ENCODE results near the gene SEC22A. TPM values are rescaled to one million over a fixed set of nuclear protein-coding genes. Genes with fewer than 3 reads are reported as not detected.

Gene SEC22A
- total RNA-seq, 2 experiments from 2014 or later: 7.9 to 11.5 TPM

GRCh38 chr3:123300583-123300982 is 98.8 kb downstream of the SEC22A start:
- CTCF ChIA-PET: no interaction called here
- Mint-ChIP-seq H3K4me3 (no peak overlapping the region), H3K4me1 (ENCODE audit: low read depth) (no peaks in the 10 kb centered on the region), H3K27me3 (peaks cover 10% of the 10 kb centered on the region), H3K27ac (no peak overlapping the region), H3K9me3 (no peaks in the 10 kb centered on the region), H3K36me3 (ENCODE audit: low read depth) (no peaks in the 10 kb centered on the region)
- Histone ChIP-seq H3K9me3 (ENCODE audit: control insufficient read depth in 1 of 2, insufficient read depth in 1 of 2, low read length in 2 of 2) (peaks cover 0 to 5% of the 10 kb centered on the region in 2 experiments), H3K36me3 (ENCODE audit: insufficient read depth, low read length) (no peaks in the 10 kb centered on the region), H3K27me3 (ENCODE audit: control insufficient read depth in 1 of 2, insufficient read depth in 2 of 2, low read length in 2 of 2) (no peaks in the 10 kb centered on the region), H3K4me1 (ENCODE audit: insufficient read depth, low read length) (no peaks in the 10 kb centered on the region), H3K27ac (ENCODE audit: low read depth in 1 of 2, low read length in 2 of 2) (no peak overlapping the region), H3K4me3 (ENCODE audit: low read length) (no peak overlapping the region)
- no peak for TF ChIP-seq CTCF (IDR thresholded peaks at IDR 0.05)
- no peak for DNase-seq
- intact Hi-C loops (cut with DNase I, micrococcal nuclease): no loop called here
- ATAC-seq (ENCODE audit: poor library complexity): no peak
- POLR2A ChIA-PET: no interaction called here

DNA sequence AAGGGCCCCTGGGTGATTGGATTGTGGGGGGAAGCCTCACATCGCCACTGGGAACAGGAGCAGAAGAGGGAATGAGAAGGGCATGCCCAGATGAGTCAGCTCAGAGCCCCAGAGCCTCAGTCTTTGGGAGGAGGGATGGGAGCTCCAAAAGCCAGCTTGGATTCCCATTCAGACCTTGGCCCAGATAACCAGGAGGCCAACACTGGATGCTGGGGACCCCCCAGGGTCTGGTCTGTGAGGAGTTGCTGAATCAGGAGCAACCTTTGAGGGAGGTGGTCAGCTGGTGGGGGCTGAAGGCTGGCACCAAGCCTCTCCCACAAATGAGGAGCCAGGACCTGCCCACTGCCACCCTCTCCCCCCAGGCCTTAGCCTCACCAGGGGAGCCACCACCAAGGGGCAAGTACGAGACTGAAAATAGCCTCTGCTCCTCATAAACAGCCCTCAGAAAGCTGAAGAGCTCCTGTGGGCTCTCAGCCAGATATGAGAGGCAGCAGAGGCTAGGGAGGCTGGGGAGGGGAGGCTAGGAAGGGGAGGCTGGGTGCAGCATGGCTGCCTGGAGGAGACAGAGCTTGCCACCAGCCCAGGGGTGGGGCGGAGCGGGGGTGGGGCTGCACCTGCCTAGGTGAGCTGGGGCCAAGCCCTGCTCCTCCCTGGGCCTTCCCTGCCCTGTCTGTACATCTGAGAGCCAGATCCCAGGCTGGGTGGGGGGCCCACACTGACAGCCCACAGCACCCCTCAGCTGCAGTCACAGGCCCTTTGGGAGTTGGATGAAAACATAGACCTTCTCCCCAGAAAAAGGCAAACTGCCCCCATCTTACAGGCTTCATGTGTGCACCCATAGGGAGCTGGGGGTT is 99.8 kb downstream of the SEC22A start:
- TF ChIP-seq CTCF (IDR thresholded peaks at IDR 0.05): no peak
- H3K27ac Mint-ChIP-seq: no peak overlapping the region
- no peaks in the 10 kb centered on the region for H3K36me3 ChIP-seq (ENCODE audit: insufficient read depth, low read length)
- H3K4me1 ChIP-seq (ENCODE audit: insufficient read depth, low read length): no peaks in the 10 kb centered on the region
- DNase-seq (no peak), ATAC-seq (ENCODE audit: poor library complexity) (no peak)
- CTCF ChIA-PET: no interaction called here
- no peak overlapping the region for H3K4me3 Mint-ChIP-seq
- no peak overlapping the region for H3K27ac ChIP-seq (ENCODE audit: low read depth in 1 of 2, low read length in 2 of 2)
- H3K27me3 ChIP-seq (ENCODE audit: control insufficient read depth in 1 of 2, insufficient read depth in 2 of 2, low read length in 2 of 2): no peaks in the 10 kb centered on the region
- H3K9me3 ChIP-seq (ENCODE audit: control insufficient read depth in 1 of 2, insufficient read depth in 1 of 2, low read length in 2 of 2): peaks cover 0 to 5% of the 10 kb centered on the region in 2 experiments
- no peaks in the 10 kb centered on the region for H3K36me3 Mint-ChIP-seq (ENCODE audit: low read depth)
- no peak overlapping the region for H3K4me3 ChIP-seq (ENCODE audit: low read length)
- H3K9me3 Mint-ChIP-seq: no peaks in the 10 kb centered on the region
- H3K4me1 Mint-ChIP-seq (ENCODE audit: low read depth): no peaks in the 10 kb centered on the region
- intact Hi-C loops (cut with DNase I, micrococcal nuclease): no loop called here
- peaks cover 5% of the 10 kb centered on the region for H3K27me3 Mint-ChIP-seq
- POLR2A ChIA-PET: no interaction called here

- Histone ChIP-seq H3K27me3 (ENCODE audit: control insufficient read depth in 1 of 2, insufficient read depth in 2 of 2, low read length in 2 of 2) (no peaks in the 10 kb centered on the region), H3K36me3 (ENCODE audit: insufficient read depth, low read length) (no peaks in the 10 kb centered on the region), H3K9me3 (ENCODE audit: control insufficient read depth in 1 of 2, insufficient read depth in 1 of 2, low read length in 2 of 2) (peaks cover 0 to 5% of the 10 kb centered on the region in 2 experiments), H3K4me3 (ENCODE audit: low read length) (no peak overlapping the region), H3K4me1 (ENCODE audit: insufficient read depth, low read length) (no peaks in the 10 kb centered on the region), H3K27ac (ENCODE audit: low read depth in 1 of 2, low read length in 2 of 2) (no peak overlapping the region)
- no peaks in the 10 kb centered on the region for H3K4me1 Mint-ChIP-seq (ENCODE audit: low read depth)
- intact Hi-C loops (cut with DNase I, micrococcal nuclease): no loop called here
- no peaks in the 10 kb centered on the region for H3K36me3 Mint-ChIP-seq (ENCODE audit: low read depth)
- no peak overlapping the region for H3K27ac Mint-ChIP-seq
- CTCF ChIA-PET: no interaction called here
- POLR2A ChIA-PET: no interaction called here
- H3K27me3 Mint-ChIP-seq: peaks cover 5% of the 10 kb centered on the region
- H3K4me3 Mint-ChIP-seq: no peak overlapping the region
- ATAC-seq (ENCODE audit: poor library complexity): no peak
- H3K9me3 Mint-ChIP-seq: no peaks in the 10 kb centered on the region
- TF ChIP-seq CTCF (IDR thresholded peaks at IDR 0.05): no peak
- no peak for DNase-seq
These were observed 101.2 kb downstream of the SEC22A start for GRCh38 chr3:123302961-123303360.
